RWPE2 (cell line): ENCODE results near the gene CRB3.
A peak's percentile ranks its signal among the peaks of the same experiment; 100 is the strongest.
"Not testable (repeated sequence)": the region's sequence is repeated elsewhere in the genome, so short reads cannot be mapped to it uniquely, and the experiment has no call there.

Experiments used
- ATAC-seq: fragments of 200-7000 bp; cut with Tn5 transposase; 3 replicates; pipeline ENCODE4 v1.9.1; 2021; ENCODE audit warnings: low read depth
- DNase-seq: peaks from one replicate; pipeline ENCODE4 v3.0.0-alpha.2; 2020; ENCODE audit warnings: low spot score
- H3K27ac ChIP-seq: fragments of 450-650 bp; 2 replicates; pipeline ENCODE4 v1.5.1; 2017; ENCODE audit warnings: mild to moderate bottlenecking; ENCODE audit not compliant: poor library complexity, severe bottlenecking
- H3K27me3 ChIP-seq: fragments of 250-450 bp; sonication (Bioruptor Pico); 2 replicates; pipeline ENCODE4 v1.5.1; 2021; ENCODE audit warnings: mild to moderate bottlenecking, moderate library complexity; ENCODE audit not compliant: insufficient read depth, poor library complexity, severe bottlenecking
- H3K36me3 ChIP-seq: fragments of 250-450 bp; sonication (Bioruptor Pico); 2 replicates; pipeline ENCODE4 v1.5.1; 2020; ENCODE audit warnings: low read depth, mild to moderate bottlenecking, moderate library complexity
- H3K4me1 ChIP-seq: fragments of 250-450 bp; sonication (Bioruptor Pico); 2 replicates; pipeline ENCODE4 v1.5.1; 2021; ENCODE audit warnings: mild to moderate bottlenecking, moderate library complexity; ENCODE audit not compliant: insufficient read depth, poor library complexity, severe bottlenecking
- H3K4me3 ChIP-seq: fragments of 250-450 bp; sonication (Bioruptor Pico); 2 replicates; pipeline ENCODE4 v1.5.1; 2021; ENCODE audit warnings: mild to moderate bottlenecking, moderate library complexity; ENCODE audit not compliant: severe bottlenecking
- H3K9me3 ChIP-seq: fragments of 250-450 bp; sonication (Bioruptor Pico); 2 replicates; pipeline ENCODE4 v1.5.1; 2021; ENCODE audit warnings: mild to moderate bottlenecking, moderate library complexity; ENCODE audit not compliant: severe bottlenecking
- TF ChIP-seq, protein P1 (sequence below): fragments of 450-650 bp; IDR thresholded peaks from one replicate; pipeline ENCODE4 v1.5.1; 2017; ENCODE audit warnings: mild to moderate bottlenecking, moderate library complexity; ENCODE audit not compliant: poor library complexity, severe bottlenecking

CRB3 gene

DNA sequence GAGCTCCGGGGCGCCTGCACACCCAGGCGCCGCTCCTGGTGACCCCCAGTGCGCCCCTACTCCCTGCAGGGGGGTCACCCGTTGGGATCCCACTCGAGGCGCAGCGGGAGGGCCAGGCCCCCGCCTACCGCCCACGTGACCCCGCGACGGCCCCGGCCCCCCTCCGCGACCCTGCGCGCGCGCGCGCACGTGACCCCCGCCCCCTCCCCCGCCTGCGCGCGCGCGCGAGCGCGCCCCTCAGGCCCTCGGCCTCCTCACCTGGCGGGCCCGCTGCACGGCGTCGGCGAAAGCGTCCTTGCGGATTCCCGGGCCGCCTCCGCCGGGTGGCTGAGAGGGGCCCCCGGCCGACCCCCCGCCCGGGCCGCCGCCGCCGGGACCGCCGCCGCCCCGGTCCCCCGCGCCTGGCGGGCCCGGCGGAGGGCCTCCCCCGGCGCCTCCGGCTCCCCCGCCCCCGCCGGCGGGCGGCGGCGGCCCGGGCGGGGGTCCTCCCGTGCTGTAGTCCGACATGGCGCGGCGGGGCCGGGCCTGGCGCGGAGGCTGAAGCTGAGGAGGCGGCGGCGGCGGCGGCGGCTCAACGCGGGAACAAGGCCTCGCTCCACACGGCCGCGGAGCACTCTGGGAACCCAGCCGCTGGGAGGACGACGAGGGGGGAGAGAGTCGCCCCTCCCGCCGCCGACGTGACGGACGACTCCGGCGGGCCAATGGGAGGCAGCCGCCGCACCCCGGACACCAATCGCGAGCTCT is 39.7 kb upstream of the CRB3 start, which contains the start of gene KHSRP:
Gene KHSRP (minus strand): TSS at position 617 of the 744 bp plus-strand sequence. CDS start 110 bp downstream, at position 507.
- Histone ChIP-seq H3K27me3 (no peaks in the 10 kb centered on the region), H3K9me3 (no peaks in the 10 kb centered on the region), H3K4me3 (peak within 1 kb of the TSS; percentile 85), H3K27ac (peak within 1 kb of the TSS; percentile 55), H3K36me3 (peaks cover 40% of the 10 kb centered on the region), H3K4me1 (peaks cover 5% of the 10 kb centered on the region)
- no peak for ATAC-seq
- DNase-seq, result no peak
- TF ChIP-seq, protein P1, sequence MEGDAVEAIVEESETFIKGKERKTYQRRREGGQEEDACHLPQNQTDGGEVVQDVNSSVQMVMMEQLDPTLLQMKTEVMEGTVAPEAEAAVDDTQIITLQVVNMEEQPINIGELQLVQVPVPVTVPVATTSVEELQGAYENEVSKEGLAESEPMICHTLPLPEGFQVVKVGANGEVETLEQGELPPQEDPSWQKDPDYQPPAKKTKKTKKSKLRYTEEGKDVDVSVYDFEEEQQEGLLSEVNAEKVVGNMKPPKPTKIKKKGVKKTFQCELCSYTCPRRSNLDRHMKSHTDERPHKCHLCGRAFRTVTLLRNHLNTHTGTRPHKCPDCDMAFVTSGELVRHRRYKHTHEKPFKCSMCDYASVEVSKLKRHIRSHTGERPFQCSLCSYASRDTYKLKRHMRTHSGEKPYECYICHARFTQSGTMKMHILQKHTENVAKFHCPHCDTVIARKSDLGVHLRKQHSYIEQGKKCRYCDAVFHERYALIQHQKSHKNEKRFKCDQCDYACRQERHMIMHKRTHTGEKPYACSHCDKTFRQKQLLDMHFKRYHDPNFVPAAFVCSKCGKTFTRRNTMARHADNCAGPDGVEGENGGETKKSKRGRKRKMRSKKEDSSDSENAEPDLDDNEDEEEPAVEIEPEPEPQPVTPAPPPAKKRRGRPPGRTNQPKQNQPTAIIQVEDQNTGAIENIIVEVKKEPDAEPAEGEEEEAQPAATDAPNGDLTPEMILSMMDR, result no peak

DNA sequence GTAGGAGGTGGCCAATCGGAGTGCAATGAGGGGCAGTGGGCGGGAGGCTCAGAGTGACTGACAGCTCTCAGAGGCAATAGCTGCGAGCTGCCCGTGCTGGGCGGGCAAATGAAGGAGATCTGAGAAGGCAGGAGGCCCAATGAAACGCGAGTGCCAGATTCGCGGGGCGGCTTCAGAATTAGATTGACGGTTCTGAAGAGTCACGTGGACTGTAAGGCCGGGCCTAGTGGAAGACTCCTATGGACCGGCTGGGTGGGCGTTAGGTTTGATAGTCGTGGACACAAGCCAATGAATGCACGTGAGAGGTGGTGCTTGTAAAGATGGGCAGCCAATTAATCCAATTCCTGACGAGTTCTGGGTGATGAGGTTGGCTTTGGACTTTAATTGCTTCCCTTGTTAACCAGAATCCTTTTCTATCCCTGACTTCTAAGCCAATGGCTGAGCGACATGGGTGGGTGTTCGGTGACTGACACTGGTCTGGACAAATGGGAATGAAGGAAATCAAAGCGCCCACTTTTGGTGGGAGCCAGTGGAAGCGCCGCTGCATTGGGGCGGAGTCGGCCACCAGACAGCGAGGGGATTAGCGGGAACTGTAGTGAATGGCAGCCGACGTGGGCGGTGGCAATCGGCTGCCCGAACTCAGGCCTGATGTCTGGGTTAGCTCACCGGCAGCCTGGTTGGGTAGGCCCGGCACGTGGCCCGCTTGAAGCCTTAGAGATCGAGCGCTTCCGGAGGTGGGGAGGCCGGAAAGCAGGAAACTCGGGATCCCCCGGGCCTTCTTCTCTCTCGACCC is 38.9 kb upstream of the CRB3 start:
- DNase-seq, result peak; percentile 99
- ATAC-seq, result peak; percentile 92
- Histone ChIP-seq H3K9me3 (no peaks in the 10 kb centered on the region), H3K27ac (peak overlapping the region; percentile 55), H3K27me3 (no peaks in the 10 kb centered on the region), H3K4me3 (peak overlapping the region; percentile 15), H3K4me1 (peaks cover 5% of the 10 kb centered on the region), H3K36me3 (peaks cover 32% of the 10 kb centered on the region)
- TF ChIP-seq, protein P1, result no peak

DNA sequence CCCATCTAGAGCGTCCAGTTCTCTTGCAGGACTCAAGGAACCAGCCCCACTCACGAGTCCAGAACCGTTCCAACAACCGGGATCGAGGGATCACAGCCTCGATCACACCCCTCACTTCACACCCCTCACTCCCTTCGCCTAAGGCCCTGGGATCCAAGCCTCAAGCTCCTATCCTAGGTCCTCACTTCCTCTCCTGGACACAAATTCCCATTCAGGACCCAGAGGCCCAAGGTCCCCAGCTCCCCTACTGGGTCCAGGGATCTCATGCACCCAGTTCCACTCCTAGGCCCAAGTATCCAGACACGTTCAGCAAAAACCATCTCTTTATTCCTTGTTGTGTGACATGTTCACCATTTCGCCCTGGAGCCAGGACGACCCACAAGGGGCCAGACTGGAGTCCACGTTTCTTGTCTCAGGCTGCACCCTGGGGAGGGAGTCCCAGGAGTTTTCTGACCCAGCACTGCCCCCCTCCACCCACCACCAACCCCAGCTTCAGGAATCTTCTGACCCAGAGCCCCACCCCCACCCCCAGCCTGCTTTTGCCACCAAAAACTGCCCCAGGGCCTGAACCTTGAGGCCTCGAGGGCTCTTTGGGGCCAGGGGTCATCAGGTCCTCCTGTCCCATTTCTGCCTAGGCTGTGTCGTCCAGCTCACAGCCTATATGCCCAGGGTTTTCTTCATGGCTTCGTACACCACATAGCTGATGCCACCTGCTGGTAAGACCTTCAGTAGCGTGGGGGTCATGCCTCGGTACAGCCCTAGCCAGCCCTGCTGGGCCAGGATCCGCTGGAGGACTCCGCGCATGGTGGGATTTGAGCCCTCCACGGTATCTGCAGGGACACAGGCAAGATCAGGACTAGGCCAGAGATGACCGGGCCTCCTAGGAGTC is 38.1 kb upstream of the CRB3 start:
- no peak for DNase-seq
- peak overlapping the region; percentile 42 for H3K27ac ChIP-seq
- TF ChIP-seq, protein P1, result no peak

DNA sequence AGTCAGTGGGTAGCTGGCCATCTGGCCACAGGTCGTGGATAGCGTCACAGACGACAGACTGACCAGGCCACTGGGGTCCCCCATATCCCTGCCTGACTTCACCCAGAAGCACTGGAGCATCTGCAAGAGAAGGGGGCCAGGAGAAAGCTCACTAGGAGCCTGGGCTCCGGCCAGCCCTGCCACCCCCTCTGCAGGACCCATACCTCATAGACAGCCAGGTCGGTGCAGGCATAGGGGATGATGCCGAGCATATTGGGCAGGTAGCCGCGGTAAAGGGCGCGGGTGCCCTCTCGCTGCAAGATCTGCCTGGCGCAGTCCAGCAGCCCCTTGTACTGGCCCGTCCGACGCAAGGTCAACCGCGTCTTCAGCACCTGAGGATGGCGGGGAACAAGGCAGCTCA is 36.9 kb upstream of the CRB3 start:
- Histone ChIP-seq H3K9me3 (no peaks in the 10 kb centered on the region), H3K4me1 (peaks cover 5% of the 10 kb centered on the region), H3K27ac (no peak overlapping the region), H3K27me3 (no peaks in the 10 kb centered on the region), H3K36me3 (peaks cover 15% of the 10 kb centered on the region), H3K4me3 (no peak overlapping the region)
- DNase-seq (no peak), ATAC-seq (no peak)
- TF ChIP-seq, protein P1, result no peak

More for the DNA sequence above, 38.1 kb upstream of the CRB3 start:
- no peaks in the 10 kb centered on the region for H3K27me3 ChIP-seq
- H3K9me3 ChIP-seq, result no peaks in the 10 kb centered on the region
- H3K4me3 ChIP-seq, result peak overlapping the region; percentile 15
- no peak for ATAC-seq
- H3K36me3 ChIP-seq, result peaks cover 24% of the 10 kb centered on the region
- peaks cover 5% of the 10 kb centered on the region for H3K4me1 ChIP-seq

DNA sequence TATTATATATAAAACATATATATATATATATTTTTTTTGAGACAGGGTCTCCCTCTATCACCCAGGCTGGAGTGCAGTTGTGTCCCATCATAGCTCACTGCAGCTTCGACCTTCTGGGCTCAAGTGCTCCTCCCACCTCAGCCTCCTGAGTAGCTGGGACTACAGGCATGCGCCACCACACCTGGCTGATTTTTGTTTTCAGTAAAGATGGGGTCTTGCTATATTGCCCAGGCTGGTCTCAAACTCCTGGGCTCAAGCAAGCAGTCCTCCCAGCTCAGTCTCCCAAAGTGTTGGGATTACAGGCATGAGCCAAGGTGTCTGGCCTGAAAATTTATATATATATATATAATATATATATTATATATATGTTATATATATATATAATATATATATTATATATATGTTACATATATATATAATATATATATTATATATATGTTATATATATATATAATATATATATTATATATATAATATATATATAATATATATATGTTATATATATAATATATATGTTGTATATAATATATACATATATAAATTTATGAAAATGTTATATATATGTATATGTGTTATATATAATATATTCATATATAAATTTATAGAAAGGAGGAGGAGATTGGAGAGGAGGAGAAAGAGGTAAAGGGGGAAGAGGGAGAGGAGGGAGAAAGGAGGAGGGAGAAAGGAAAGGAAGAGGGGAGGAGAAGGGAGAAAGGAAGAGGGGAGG is 35.2 kb upstream of the CRB3 start:
- not testable (repeated sequence) for H3K27ac ChIP-seq, H3K9me3 ChIP-seq, ATAC-seq, DNase-seq, H3K4me3 ChIP-seq, H3K4me1 ChIP-seq, H3K27me3 ChIP-seq, H3K36me3 ChIP-seq
